CD4-positive, alpha-beta T cell treated with Interleukin-17A for 1 hour (primary cell): ENCODE measurements around the gene SERF2.
"Not testable (repeated sequence)": the region's sequence is repeated elsewhere in the genome, so short reads cannot be mapped to it uniquely, and the experiment has no call there.

Source experiments
- DNase-seq: peaks from one replicate; pipeline ENCODE4 v3.0.0-alpha.2; 2020

The SERF2 gene

DNA sequence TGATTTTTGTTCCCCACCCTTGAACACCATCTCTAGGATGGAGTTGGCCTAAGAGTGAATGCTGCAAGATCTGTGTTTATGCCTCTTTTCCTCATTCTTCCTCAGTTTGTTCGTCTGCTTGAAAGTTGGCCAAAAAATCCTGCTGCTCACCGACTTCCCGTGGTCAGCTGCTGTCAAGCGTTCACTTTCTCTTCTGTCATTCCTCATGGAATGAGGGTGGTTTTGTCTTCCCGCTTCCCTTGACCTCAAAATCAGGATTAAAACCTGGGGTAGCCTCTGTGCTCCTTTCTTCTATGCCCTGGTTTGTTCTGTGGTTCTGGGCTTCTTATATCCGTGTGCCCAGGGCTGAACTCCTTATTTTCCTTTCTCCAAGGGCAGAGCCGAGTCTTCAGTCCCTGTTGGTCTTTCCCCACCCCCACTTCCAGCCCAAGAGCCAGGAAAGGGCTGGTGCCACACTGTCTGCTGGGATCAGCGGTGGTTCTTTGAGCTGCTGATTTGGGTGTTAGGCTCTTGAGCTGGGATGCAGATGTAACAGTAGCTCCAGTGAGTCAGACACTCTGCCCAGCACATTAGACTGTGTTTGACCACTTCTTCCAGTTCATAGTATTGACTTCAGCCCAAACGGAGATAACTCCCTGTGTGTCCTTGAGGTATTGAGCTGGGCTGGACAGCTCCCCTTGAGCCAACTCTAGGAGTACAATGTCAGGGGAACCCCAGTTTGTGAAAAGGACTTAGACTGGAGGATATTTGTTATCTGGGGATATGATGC is 2.3 kb downstream of the SERF2 start:
- no peak for DNase-seq

DNA sequence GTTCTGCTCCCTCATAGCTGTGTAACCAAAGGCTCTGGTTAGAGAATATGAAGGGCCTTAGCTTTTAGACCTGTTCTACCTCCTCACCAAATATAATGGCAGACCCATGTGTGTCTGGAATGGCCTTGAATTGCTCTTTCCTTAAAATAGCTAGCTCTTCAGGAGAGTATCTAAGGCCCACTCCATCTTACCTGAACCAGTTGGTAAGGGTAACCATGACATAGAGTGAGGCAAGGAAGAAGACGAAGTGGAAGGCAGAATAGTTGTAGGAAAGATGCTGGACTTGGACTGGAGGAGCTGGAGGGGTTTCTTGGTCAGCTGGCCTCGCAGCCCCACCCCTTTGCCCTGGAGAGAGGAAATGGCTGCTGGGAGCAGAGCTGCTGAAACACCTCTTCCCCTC is 3.1 kb downstream of the SERF2 start:
- DNase-seq: no peak

GRCh38 chr15:43795997-43796396 is 3.9 kb downstream of the SERF2 start:
- DNase-seq: no peak

DNA sequence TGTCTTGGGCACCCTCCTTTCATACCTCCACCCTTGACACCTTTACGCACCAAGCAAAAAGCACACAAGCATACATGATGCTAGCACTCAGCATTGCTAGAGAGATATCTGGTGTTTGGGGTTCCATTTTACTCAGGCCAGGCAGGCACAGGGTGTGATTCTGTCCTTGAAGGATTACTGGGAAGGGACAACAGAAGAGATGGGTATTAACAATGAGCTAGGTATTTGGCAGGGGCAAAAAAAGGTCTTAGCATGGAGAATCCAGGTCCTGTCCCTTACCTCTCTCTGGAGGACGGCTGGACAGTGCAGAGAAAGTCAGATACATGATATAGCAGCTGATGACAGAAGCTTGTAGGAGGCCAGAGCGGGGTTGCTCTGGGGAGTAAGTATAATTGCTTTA is 4.4 kb downstream of the SERF2 start:
- DNase-seq: no peak

- no peak for DNase-seq
Measured at GRCh38 chr15:43799209-43799944, 7.3 kb downstream of the SERF2 start.

DNA sequence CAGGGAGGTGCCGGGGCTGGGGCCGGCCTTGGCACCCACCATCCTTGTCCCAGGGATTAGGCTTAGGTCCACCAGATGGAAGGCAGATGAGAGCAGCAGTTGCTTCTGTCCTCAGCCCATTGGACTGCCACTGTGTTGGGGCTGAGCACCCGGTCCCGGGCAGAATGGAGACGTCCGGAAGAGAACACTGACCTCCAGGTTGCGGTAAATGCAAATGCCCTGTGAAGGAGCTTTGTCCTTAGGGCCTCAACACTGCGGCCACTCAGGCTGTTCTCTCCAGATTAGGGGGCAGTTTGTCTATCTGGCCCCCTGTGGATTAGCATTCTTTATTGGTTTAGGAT is 7.8 kb downstream of the SERF2 start, which contains the start of gene SERINC4:
TSS of gene SERINC4 (minus strand) at position 276 of the 341 bp plus-strand sequence. CDS start at position 42, 234 bp downstream.
- no peak for DNase-seq

- peak; percentile 95 for DNase-seq
Measured at GRCh38 chr15:43800286-43801141, 8.4 kb downstream of the SERF2 start, which contains the start of gene HYPK. HYPK (plus strand) TSS chr15:43800599; CDS start chr15:43800623, 24 bp downstream.

- DNase-seq: not testable (repeated sequence)
Measured at GRCh38 chr15:43802676-43803075, 10.6 kb downstream of the SERF2 start.

GRCh38 chr15:43808435-43808950 is 16.4 kb downstream of the SERF2 start:
- no peak for DNase-seq

DNA sequence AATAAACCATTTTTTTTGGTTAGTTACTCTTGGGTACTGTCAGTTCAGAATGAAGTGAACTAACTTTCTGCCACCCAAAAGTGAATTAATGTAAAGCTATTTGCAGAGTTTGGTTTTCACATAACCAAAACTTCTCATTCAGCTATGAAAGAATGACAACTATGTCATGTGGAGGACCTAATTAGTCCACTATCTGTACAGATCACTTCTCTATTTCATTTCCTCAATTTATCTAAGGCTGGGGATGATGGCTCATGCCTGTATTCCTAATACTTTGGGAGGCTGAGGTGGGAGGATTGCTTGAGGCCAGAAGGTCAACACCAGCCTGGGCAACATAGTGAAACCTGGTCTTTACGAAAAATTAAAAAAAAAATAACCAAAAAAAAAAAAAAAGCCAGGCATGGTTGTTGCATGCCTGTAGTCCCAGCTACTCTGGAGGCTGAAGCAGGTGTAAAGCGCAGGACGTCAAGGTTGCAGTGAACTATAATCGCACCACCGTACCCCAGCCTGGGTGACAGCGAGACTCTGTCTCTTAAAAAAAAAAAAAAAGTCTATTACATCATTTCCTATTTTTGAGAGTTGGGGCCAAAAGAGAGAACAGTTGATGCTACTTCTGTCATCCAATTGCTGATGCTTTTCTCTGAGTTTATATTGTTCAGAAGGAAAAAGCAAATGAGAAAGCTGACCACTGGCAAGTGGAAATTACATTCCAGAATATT is 17.0 kb downstream of the SERF2 start:
- no peak for DNase-seq

DNA sequence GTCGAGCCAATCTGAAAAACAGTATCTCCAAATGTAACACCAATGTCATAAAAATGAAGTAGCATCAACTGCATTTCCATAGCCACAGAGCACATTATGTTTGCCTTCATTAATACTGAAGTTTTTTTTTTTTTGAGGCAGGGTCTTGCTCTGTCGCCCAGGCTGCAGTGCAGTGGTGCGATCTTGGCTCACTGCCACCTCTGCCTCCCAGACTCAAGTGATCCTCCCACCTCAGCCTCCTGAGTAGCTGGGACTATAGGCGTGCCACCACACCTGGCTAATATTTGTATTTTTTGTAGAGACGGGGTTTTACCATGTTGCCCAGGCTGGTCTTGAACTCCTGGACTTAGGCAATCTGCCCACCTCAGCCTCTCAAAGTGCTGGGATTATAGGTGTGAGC is 22.9 kb downstream of the SERF2 start:
- not testable (repeated sequence) for DNase-seq

- DNase-seq: no peak
Measured at GRCh38 chr15:43821505-43821904, 29.4 kb downstream of the SERF2 start.

- DNase-seq: peak; percentile 96
Measured at GRCh38 chr15:43824302-43825246, 32.5 kb downstream of the SERF2 start, which contains the start of gene MFAP1. MFAP1 (minus strand) TSS chr15:43824690; CDS start chr15:43824569, 121 bp downstream.

DNA sequence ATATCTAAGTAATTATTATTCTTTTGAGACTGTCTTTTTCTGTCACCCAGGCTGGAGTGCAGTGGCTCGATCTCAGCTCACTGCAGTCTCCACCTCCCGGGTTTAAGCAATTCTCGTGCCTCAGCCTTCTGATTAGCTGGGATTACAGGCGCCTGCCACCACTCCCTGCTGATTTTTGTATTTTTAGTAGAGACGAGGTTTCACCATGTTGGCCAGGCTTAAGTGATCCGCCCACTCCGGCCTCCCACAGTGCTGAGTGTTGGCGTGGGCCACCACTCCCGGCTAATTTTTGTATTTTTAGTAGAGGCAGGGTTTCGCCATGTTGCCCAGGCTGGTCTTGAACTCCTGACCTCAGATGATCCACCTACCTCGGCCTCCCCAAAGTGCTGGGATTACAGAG is 33.2 kb downstream of the SERF2 start:
- DNase-seq: not testable (repeated sequence)

DNA sequence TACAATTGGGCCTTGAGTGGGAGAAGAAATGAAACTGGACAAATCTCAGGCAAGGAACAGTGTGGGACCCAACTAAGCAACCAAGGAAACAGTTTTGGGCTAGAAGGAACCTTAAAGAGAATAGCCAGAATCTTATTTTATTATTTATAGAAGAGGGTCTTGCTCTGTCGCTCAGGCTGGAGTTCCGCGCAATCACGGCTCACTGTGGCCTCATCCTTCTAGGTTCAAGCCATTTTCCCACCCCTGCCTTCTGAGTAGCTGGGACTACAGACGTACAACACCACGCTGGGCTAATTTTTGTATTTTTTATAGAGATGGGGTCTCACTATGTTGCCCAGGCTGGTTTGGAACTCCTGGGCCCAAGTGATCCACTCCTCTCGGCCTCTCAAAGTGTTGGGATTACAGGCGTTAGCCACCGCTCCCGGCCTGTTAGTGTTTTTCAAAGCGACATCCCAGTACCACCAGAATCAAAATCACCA is 33.9 kb downstream of the SERF2 start:
- no peak for DNase-seq

- peak; percentile 76 for DNase-seq
Measured at GRCh38 chr15:43826508-43827341, 34.6 kb downstream of the SERF2 start, which contains the start of gene WDR76. WDR76 (plus strand) TSS chr15:43827002; CDS start chr15:43827033, 31 bp downstream.

DNA sequence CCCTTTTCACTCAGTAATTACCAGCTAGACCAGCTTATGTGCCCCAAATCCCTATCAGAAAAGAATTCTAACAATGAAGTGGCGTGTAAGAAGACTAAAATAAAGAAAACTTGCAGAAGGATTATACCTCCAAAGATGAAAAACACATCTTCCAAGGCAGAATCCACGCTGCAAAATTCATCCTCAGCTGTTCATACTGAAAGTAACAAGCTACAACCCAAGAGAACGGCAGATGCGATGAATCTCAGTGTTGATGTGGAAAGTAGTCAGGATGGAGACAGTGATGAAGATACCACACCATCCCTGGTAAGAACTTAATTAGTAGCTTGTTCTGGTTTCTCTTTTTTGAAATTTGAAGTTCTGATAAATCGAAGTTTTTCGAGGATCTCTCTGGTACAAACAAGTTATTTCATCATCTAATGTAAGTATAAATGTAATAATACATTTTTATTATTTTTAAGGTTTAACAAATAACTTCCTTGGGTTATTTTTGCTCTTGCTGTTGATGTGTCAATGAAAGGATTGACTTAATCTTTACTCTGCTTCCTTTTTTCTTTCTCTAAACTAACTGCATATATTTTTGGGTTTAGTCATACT is 36.0 kb downstream of the SERF2 start:
- peak; percentile 30 for DNase-seq

- DNase-seq: not testable (repeated sequence)
Measured at GRCh38 chr15:43829951-43830540, 37.9 kb downstream of the SERF2 start.
